GM19395 (cell line): ENCODE data around the gene PROKR2.

Source experiments
- ATAC-seq: cut with Tn5 transposase; IDR thresholded peaks from one replicate; pipeline ENCODE4 v1.9.1; 2021; ENCODE audit warnings: mild to moderate bottlenecking, moderate library complexity; ENCODE audit not compliant: unreplicated experiment

Gene PROKR2

GRCh38 chr20:5290596-5290995, 26.2 kb downstream of the PROKR2 start:
- no peak for ATAC-seq

- no peak for ATAC-seq
These were observed 34.2 kb downstream of the PROKR2 start for GRCh38 chr20:5282561-5282960.

- ATAC-seq: no peak
These were observed 37.1 kb downstream of the PROKR2 start for GRCh38 chr20:5279661-5280060.

- no peak for ATAC-seq
These were observed 44.5 kb downstream of the PROKR2 start for GRCh38 chr20:5272268-5272667.

DNA sequence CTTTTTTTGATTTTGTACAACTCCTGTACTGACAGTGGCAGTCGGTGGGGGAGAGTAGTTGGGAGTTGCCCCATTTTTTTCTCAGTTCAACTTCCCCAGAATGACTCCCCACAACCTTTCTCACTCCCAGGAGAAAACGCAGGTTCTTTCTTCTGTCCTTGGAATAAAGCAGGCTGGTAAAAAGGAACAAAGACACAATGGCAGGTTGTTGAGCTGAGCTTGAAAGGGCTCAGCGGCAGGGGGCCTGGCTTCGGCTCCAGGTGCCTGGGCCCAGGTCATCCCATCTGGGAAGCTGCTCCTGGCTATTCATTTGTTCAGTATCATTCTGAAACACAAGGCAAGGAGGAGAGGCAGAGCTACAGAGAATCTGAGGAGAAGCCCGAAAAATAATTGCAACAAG, 46.2 kb downstream of the PROKR2 start:
- no peak for ATAC-seq

DNA sequence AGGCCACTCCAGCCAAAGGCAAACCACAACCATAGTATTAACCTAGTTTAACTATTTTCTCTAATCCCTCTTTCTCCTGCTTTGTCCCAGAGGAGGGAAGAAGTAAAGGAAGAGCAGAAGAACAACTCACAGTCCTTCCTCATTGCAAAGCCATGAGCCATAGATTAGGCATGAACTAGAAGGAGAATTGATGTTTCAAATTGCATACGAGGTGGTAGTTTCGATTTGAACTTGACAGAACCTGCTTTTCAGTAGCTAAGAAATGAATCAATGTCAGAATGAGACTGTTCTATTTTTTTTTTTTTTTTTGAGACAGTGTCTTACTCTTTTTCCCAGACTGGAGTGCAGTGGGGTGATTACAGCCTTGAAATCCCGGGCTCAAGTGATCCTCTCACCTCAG, 48.3 kb downstream of the PROKR2 start:
- no peak for ATAC-seq

GRCh38 chr20:5267092-5267491, 49.7 kb downstream of the PROKR2 start:
- no peak for ATAC-seq
